NCI-H226 (cell line): ENCODE results near the gene CD7.

Experiments used
- DNase-seq: peaks from one replicate; pipeline ENCODE4 v3.0.0-alpha.2; 2015

Gene CD7

GRCh38 chr17:82277851-82278250 lies 39.6 kb downstream of the CD7 start:
- no peak for DNase-seq

- DNase-seq, result no peak
Observed at GRCh38 chr17:82276938-82277337, 40.5 kb downstream of the CD7 start.

- DNase-seq, result no peak
Observed at GRCh38 chr17:82275326-82275725, 42.1 kb downstream of the CD7 start.

GRCh38 chr17:82274134-82275020 lies 43.0 kb downstream of the CD7 start:
- DNase-seq, result no peak

- peak; percentile 65 for DNase-seq
Observed at GRCh38 chr17:82273327-82274133, 43.9 kb downstream of the CD7 start, which contains the start of gene CSNK1D. CSNK1D (minus strand) TSS chr17:82273700; CDS start chr17:82273381, 319 bp downstream.

GRCh38 chr17:82272495-82273326 lies 44.7 kb downstream of the CD7 start:
- no peak for DNase-seq

- no peak for DNase-seq
Observed at GRCh38 chr17:82271401-82271800, 46.0 kb downstream of the CD7 start.

- no peak for DNase-seq
Observed at GRCh38 chr17:82270651-82271050, 46.8 kb downstream of the CD7 start.

- no peak for DNase-seq
Observed at GRCh38 chr17:82269882-82270500, 47.4 kb downstream of the CD7 start.

GRCh38 chr17:82269138-82269881 lies 48.1 kb downstream of the CD7 start:
- DNase-seq, result no peak

- DNase-seq, result peak; percentile 84
Observed at GRCh38 chr17:82267575-82268379, 49.6 kb downstream of the CD7 start.

GRCh38 chr17:82266142-82266541 lies 51.3 kb downstream of the CD7 start:
- DNase-seq, result no peak
